ENCODE data around the gene IGSF8. TPM values are rescaled to one million over a fixed set of nuclear protein-coding genes. Genes with fewer than 3 reads are reported as not detected.

The IGSF8 gene
- total and polyA plus RNA-seq, 2 of the 8 experiments (the other 6 are each of a cell fraction or from before 2014, with no cell fraction given): 69.6 to 132 TPM

GRCh38 chr1:160061369-160062229, 36.8 kb downstream of the IGSF8 start (continued):
- TF ChIP-seq CTCF (IDR thresholded peaks at IDR 0.05; ENCODE audit: control extremely low read depth in 1 of 3, insufficient read depth in 1 of 3, low read depth in 1 of 3, low read length in 3 of 3): peak; percentile 24 to 40 (median 30); a peak in 3 of 4 replicates
- no peak for TF ChIP-seq ASH2L (IDR thresholded peaks at IDR 0.05; ENCODE audit: low read length)
- no peak for TF ChIP-seq ZNF274 (IDR thresholded peaks at IDR 0.05; ENCODE audit: borderline replicate concordance, extremely low read depth, low read length)
- TF ChIP-seq, protein P1, sequence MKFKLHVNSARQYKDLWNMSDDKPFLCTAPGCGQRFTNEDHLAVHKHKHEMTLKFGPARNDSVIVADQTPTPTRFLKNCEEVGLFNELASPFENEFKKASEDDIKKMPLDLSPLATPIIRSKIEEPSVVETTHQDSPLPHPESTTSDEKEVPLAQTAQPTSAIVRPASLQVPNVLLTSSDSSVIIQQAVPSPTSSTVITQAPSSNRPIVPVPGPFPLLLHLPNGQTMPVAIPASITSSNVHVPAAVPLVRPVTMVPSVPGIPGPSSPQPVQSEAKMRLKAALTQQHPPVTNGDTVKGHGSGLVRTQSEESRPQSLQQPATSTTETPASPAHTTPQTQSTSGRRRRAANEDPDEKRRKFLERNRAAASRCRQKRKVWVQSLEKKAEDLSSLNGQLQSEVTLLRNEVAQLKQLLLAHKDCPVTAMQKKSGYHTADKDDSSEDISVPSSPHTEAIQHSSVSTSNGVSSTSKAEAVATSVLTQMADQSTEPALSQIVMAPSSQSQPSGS (IDR thresholded peaks at IDR 0.05; ENCODE audit: low read length): no peak
- no peak for TF ChIP-seq PHF8 (conservative IDR thresholded peaks at IDR 0.05; ENCODE audit: low read depth, low read length)
- no peak for TF ChIP-seq KDM4A (IDR thresholded peaks at IDR 0.05; ENCODE audit: low read depth, low read length, severe bottlenecking)

All from H1 (cell line).